ENCODE results near the gene RIBC2.
A peak's percentile ranks its signal among the peaks of the same experiment; 100 is the strongest.
"Not testable (repeated sequence)": the region's sequence is repeated elsewhere in the genome, so short reads cannot be mapped to it uniquely, and the experiment has no call there.

The RIBC2 gene, protein sequence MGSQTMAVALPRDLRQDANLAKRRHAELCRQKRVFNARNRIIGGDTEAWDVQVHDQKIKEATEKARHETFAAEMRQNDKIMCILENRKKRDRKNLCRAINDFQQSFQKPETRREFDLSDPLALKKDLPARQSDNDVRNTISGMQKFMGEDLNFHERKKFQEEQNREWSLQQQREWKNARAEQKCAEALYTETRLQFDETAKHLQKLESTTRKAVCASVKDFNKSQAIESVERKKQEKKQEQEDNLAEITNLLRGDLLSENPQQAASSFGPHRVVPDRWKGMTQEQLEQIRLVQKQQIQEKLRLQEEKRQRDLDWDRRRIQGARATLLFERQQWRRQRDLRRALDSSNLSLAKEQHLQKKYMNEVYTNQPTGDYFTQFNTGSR

DNA sequence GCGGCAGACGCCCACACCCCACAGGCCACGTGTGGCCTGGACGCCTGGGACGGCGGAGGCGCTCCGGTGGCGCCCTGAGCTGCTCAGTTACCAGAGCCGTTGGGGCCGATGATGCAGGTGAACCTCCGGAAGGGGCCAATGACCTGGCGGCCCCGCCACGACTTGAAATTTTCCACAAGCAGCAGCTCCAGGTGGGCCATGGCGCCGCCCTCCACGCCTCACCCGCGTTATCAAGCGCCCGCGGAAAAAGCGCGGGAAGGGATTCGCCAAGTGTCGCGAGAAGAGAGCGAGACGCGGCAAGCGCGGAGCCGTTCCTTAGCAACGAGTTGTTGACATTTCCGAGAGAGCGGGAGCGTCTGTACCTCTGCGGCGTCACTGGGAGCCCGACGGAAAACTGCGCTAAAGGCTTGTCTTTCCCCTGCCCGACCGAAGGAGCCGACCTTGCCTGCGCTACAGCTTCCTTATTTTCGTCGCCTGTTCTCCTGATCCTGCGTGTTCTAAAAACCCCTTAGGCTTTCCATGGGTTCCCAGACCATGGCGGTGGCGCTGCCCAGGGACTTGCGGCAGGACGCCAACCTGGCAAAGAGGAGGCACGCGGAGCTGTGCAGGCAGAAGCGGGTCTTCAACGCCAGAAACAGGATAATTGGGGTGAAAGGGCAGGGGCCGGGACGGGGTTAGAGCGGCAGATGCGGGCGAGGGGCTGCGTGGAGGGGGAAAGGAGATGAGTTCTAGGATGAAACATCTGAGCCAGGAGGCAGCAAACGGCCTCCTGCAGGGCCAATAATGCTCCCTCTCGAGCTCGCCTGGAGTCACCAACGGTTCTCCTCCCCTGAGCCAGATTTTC is at the start of gene RIBC2, which contains the start of gene SMC1B:
TSS of gene RIBC2 (plus strand) at position 326 of the 844 bp plus-strand sequence. CDS start at position 520, 194 bp downstream.
TSS of gene SMC1B (minus strand) at position 232 of the 844 bp plus-strand sequence. CDS start at position 200, 32 bp downstream.
- peak; percentile 77 for DNase-seq (ENCODE audit: low spot score)

GRCh38 chr22:45366713-45367112 is 46.8 kb upstream of the RIBC2 start:
- no peak for DNase-seq (ENCODE audit: low spot score)

DNA sequence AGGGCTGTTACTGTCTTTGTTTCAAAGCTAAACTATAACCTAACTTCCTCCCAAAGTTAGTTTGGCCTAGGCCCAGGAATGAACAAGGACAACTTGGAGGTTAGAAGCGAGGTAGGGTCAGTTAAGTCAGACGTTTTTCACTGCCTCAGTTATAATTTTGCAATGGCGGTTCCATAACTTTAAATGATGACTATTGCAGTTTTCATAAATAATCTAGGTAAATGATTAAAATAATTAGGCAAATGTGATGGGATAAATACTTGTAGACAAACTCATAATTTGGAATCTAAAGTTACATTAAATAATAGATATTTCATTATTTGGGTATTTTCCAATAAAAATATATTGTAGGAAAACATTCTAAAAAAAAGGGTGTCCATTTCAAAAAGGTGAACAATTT is 39.9 kb upstream of the RIBC2 start:
- not testable (repeated sequence) for DNase-seq (ENCODE audit: low spot score)

DNA sequence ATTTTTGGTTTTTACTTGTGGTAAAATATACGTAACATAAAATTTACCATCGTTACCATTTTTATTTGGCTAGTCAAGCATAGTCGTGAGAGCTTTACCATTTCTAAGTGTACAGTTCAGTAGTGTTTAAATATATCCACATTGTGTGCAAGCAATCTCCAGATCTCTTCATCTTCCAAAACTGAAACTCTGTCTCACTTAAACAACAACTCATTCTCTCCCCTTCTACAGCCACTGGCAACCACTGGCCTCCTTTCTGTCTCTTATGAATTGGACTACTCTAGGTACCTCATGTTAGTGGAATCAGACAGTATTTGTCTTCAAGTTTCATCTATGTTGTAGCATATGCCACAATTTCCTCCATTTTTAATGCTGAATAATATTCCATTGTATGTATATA is 37.5 kb upstream of the RIBC2 start:
- no peak for DNase-seq (ENCODE audit: low spot score)

DNA sequence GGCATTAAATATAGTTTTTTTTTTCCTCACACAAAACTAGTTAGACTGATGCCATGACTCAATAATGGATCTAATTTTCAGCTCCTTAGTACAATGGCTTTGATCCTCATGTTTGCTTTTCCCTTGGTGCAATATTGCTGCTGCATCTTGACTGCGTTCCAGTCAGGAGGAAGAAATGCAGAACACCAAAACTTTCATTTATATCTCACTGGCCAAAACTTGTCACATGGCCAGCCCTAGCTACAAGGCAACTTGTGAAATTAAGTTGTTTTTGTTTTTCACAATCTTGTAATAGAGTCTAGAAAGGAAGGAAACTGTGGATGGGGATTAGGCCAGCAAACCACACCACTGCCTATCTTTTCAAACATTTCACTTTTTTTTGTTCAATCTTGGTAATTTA is 36.8 kb upstream of the RIBC2 start:
- DNase-seq (ENCODE audit: low spot score) = no peak

DNA sequence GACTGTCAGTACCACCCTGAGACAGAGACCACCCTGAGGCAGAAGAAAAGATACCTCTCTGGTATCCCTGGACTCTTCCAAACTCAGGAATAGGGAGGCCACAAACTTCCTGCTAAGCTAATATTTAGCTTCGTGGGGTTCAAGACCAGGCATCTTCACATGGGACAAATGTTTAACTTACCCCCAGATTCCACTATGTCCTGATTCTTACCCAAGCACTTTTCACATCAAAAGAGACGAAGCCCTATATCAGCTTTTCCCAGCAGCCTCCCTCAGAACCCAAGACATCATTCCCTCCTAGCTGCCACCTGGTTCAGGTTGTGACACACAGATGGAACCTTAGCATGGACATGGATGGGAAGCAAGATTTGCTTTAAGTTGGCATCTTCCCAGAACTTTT is 32.1 kb upstream of the RIBC2 start:
- DNase-seq (ENCODE audit: low spot score) = no peak

GRCh38 chr22:45389546-45389945 is 23.9 kb upstream of the RIBC2 start:
- no peak for DNase-seq (ENCODE audit: low spot score)

DNA sequence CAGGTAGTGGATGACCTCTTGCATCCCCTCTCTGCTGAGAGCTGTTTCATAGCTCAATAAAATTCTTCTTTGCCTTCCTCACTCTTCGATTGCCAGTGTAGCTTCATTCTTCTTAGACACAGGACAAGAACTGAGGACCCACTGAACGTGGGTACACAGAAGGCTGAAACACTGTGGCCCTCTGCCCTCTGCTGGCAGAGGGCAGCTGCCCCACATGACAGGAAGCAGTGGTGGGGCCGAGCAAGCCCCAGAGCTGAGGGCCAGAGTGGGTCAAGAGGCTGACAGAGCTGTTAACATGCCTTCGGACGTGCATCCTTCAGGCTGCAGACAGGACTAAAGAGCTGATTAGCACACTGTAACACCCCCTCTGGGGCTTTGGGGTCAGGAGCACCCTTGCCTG is 15.7 kb upstream of the RIBC2 start:
- no peak for DNase-seq (ENCODE audit: low spot score)

DNA sequence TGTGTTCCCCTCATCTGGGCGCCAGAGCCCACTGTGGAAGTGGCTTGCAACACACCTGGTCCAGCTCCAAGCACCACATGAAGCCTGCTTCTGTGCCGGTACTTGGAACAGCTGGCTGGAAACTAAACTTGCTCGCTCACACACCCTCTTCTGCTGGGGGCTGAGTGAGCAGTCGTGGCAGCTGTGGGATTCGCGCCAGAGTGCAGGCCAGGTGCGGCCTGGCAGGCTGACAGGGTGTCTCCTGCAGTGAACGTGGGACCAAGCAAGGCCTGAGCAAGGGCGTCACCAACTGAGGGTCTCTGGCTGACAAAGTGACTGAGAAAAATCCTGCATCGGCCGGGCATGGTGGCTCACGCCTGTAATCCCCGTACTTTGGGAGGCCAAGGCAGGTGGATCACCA is 15.3 kb upstream of the RIBC2 start:
- no peak for DNase-seq (ENCODE audit: low spot score)

DNA sequence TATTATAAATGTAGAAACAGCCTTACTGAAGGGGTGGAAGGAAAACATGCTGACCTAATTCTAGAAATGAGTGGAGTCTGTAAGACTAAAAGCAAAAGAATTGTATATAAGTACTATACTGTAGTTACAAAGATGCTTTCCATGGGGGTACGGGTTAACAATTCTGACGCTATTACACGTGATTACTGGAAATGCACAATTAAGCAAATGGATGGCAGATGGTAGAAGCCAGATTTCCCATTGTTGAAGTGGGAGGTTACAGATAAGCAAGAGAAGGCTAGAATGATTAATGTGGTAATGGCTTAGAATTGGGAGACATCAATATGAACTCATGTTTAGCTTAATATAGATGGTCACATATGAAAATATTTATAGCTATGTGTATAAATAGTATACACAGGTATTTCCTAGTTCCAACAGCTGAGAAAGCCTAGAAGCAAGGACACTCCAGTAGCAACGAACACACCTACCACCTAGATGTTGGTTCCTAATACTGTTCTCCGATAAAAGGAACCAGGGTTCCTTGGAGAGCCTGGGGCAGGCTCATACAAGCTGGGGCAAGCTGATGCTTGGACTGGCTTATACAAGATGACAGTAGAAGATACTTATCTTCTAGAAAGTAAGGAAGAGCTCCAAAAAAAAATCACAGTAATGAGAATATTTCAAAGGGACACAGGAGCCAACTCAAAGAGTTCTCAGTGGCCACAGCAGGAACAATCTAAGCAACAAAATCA is 13.6 kb upstream of the RIBC2 start:
- DNase-seq (ENCODE audit: low spot score) = no peak

DNA sequence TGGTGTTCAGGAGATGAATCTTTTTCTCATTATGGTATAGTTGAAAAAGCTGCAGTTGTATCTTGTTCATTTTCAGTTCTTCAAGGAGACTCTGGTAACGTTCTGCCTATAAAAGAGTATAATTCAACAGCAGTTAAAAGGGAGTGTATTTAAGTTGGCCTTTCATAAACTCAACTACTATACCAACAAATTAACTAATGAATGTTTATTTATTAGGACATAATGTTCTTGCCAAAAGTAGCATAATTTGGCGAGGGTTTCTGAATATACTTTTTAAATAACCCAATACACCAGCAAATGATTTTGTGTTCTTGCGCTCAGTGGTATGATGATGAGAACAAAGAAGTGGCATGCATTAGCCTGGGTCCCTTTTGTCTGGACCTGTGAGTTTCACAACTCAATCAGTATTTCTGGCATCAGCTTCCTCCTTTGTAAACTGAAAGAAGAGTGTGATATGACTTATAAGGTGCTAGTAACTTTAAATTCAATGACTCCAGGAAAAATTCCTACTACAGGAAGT is 11.0 kb upstream of the RIBC2 start:
- DNase-seq (ENCODE audit: low spot score) = no peak

DNA sequence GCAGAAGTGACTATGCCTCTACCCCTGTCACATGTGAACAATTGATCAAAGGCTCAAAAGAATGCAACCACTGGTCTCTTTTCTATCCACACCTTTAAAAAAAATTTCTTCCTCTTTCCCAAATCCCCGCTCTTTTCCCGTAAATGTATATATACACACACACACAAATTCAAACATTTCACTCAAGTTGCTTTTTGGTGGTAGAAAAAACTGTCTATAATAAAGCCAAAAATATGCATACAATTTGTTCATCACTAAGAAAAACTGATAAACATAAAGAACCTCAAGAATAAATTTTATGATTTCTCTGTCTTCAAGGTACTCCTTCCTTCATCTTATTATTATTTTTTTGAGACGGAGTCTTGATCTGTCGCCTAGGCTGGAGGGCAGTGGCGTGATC is 5.7 kb upstream of the RIBC2 start:
- no peak for DNase-seq (ENCODE audit: low spot score)

- DNase-seq (ENCODE audit: low spot score) = no peak
These were observed 503 bp upstream of the RIBC2 start for GRCh38 chr22:45413013-45413367.

DNA sequence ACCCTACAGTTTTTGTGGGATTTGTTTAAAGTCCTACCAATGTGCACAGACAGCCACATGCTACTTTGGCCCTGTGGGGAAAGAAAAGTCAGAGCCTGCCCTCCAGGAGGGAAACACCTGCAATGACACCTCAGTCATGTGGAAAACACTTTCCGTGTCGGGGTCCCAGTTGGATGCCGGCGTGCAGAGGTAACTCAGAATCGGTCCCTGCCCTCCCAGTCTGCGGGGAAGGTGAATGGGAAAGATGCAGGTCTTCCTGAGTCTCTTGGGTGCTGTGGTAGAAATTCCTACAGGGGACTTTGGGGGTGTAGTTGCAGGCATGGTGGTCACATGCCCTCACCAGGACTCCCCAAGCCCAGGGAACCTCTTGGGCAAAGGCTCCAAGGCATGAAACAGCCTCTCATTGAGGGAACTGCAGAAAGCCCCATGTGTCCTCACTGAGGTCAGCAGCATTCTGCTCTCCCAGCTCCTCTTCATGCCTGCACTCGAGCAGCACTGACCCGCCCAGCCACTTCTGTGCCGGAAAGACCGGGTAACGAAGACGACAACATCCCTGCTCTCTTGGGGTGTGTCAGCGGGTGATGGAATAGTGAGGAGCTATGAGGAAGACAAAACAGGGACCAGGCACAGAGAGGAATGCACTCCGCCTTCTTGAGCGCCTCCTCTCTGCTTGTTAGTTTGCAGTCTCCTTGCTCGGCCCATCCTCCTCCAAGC is 4.7 kb downstream of the RIBC2 start:
- no peak for DNase-seq (ENCODE audit: low spot score)

DNA sequence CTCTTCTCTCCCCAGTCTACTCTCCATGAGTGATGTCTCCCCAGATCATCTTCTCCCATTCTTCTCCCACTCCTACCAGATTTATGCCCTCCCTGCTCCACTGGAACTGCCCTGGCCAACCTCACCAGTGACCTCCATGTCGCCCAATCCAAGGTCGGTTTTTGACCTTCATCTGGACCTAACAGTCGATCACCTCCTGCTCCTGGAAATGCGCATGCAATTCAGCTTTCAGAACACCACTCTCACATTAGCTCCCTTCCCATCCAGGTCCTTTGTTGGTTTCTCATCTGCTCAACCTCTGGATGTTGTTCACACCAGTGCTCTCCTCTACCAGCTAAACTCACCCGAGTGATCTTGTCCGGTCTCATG is 5.3 kb downstream of the RIBC2 start:
- DNase-seq (ENCODE audit: low spot score) = no peak

DNA sequence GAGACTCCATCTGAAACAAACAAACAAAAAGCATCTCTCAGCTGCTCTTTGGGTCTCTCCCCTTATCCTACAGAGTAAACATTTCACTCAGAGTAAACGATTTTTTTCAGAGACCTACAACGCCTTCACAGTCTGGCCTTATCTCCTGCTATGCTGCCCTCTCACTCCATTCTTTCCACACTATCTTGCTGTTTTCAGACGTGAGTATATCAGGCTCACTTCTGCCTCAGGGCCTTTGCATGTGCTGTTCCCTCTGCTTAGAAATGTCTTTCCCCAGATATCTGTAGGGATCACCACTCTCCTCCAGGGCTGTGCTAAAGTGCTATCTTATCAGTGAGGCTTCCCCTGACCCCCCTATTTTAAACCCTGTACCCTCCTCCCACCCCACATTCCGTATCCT is 6.5 kb downstream of the RIBC2 start:
- DNase-seq (ENCODE audit: low spot score) = no peak

- no peak for DNase-seq (ENCODE audit: low spot score)
These were observed 7.0 kb downstream of the RIBC2 start for GRCh38 chr22:45420539-45420938.

DNA sequence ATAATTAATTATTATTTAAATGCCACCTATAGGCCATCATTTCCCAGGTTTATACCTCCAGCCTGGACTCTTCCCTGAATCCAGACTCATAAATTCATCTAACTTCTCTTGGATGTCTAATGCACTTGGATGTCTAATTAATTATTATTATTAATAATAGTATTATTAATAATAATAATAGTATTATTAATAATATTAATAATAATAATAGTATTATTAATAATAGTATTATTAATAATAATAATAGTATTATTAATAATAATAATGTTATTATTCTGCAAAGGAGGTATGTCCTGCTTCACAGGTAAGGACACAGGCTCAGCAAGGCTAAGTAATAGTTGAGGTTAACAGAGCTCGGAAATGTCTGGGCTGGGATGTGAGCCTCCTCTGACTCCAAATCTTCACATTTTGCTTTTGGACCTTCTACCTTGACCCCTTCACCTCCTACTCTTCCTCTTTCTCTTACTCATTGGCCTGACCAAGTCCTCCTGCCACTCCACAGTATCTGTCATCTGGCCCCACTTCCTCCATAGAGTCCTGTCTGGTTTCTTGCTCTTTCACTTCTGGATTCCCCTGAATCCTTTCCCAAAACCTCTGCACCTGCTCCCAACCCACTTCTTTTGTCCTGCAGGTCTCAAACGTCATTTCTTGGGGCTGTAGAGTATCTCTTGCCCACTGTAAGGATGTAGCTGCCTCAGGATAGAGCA is 8.0 kb downstream of the RIBC2 start:
- no peak for DNase-seq (ENCODE audit: low spot score)

GRCh38 chr22:45422237-45422983 is 8.9 kb downstream of the RIBC2 start:
- no peak for DNase-seq (ENCODE audit: low spot score)

- no peak for DNase-seq (ENCODE audit: low spot score)
These were observed 10.0 kb downstream of the RIBC2 start for GRCh38 chr22:45423524-45423923.

Data from CD4-positive, alpha-beta T cell treated with Interleukin-6 at 100 ng/mL for 8 hours (primary cell).